ENCODE measurements around the gene MCU.

The MCU gene

GRCh38 chr10:72667207-72667864 lies 24.6 kb upstream of the MCU start:
- TF ChIP-seq FOXP2 (optimal IDR thresholded peaks at IDR 0.05; ENCODE audit: borderline replicate concordance, extremely low read depth, extremely low read length, insufficient read depth) (no peak), POLR2AphosphoS5 (IDR thresholded peaks at IDR 0.05; ENCODE audit: low read depth, low read length) (no peak), TAF1 (IDR thresholded peaks at IDR 0.05; ENCODE audit: borderline replicate concordance, insufficient read depth, low read length) (no peak), SIN3A (IDR thresholded peaks at IDR 0.05; ENCODE audit: borderline replicate concordance, insufficient read depth, low read length) (no peak), REST (IDR thresholded peaks at IDR 0.05; ENCODE audit: insufficient read depth in 1 of 2, low read depth in 2 of 2, low read length in 2 of 2) (no peak)

DNA sequence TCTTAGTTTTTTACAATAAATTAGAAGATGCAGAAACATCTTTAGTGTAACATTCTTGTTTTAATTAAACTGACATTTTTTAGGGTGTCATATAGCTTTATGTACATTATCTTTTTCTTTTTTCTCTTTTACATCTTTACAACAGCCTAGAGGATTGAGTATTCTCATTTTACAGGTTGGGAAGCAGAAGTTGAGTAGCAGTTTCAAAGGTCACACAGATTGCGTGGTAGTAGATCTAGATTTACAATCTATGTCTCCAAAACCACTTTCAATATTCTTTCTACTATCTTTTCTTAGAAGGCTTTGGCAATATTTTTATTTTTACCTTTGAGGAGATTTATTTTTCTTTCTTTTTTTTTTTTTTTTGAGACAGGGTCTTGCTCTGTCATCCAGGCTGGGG lies 18.7 kb upstream of the MCU start:
- TF ChIP-seq FOXP2 (optimal IDR thresholded peaks at IDR 0.05; ENCODE audit: borderline replicate concordance, extremely low read depth, extremely low read length, insufficient read depth) = no peak
- no peak for TF ChIP-seq TAF1 (IDR thresholded peaks at IDR 0.05; ENCODE audit: borderline replicate concordance, insufficient read depth, low read length)
- no peak for TF ChIP-seq REST (IDR thresholded peaks at IDR 0.05; ENCODE audit: insufficient read depth in 1 of 2, low read depth in 2 of 2, low read length in 2 of 2)
- TF ChIP-seq POLR2AphosphoS5 (IDR thresholded peaks at IDR 0.05; ENCODE audit: low read depth, low read length) = no peak

GRCh38 chr10:72679838-72680241 lies 12.1 kb upstream of the MCU start:
- TF ChIP-seq SIN3A (IDR thresholded peaks at IDR 0.05; ENCODE audit: borderline replicate concordance, insufficient read depth, low read length) (no peak), POLR2AphosphoS5 (IDR thresholded peaks at IDR 0.05; ENCODE audit: low read depth, low read length) (no peak), FOXP2 (optimal IDR thresholded peaks at IDR 0.05; ENCODE audit: borderline replicate concordance, extremely low read depth, extremely low read length, insufficient read depth) (no peak)

DNA sequence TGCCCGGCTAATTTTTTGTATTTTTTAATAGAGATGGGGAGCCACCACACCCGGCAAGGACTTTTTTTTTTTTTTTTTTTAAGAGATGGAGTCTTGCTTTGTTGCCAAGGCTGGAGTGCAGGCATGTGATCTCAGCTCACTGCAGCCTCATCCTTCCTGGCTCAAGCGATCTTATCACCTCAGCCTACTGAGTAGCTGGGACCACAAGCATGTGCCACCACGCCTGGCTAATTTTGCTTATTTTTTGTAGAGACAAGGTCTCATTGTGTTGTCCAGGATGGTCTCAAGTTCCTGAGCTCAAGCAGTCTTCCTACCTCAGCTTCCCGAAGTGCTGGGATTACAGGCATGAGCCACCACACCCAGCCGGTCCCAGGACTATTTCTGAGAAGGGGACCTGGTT lies 9.3 kb upstream of the MCU start:
- TF ChIP-seq TAF1 (IDR thresholded peaks at IDR 0.05; ENCODE audit: borderline replicate concordance, insufficient read depth, low read length) = no peak
- TF ChIP-seq FOXP2 (optimal IDR thresholded peaks at IDR 0.05; ENCODE audit: borderline replicate concordance, extremely low read depth, extremely low read length, insufficient read depth) = no peak
- no peak for TF ChIP-seq SIN3A (IDR thresholded peaks at IDR 0.05; ENCODE audit: borderline replicate concordance, insufficient read depth, low read length)
- no peak for TF ChIP-seq REST (IDR thresholded peaks at IDR 0.05; ENCODE audit: insufficient read depth in 1 of 2, low read depth in 2 of 2, low read length in 2 of 2)
- no peak for TF ChIP-seq POLR2AphosphoS5 (IDR thresholded peaks at IDR 0.05; ENCODE audit: low read depth, low read length)

- no peak for TF ChIP-seq SIN3A (IDR thresholded peaks at IDR 0.05; ENCODE audit: borderline replicate concordance, insufficient read depth, low read length)
- TF ChIP-seq POLR2AphosphoS5 (IDR thresholded peaks at IDR 0.05; ENCODE audit: low read depth, low read length) = no peak
- no peak for TF ChIP-seq TAF1 (IDR thresholded peaks at IDR 0.05; ENCODE audit: borderline replicate concordance, insufficient read depth, low read length)
- TF ChIP-seq FOXP2 (optimal IDR thresholded peaks at IDR 0.05; ENCODE audit: borderline replicate concordance, extremely low read depth, extremely low read length, insufficient read depth) = no peak
- TF ChIP-seq REST (IDR thresholded peaks at IDR 0.05; ENCODE audit: insufficient read depth in 1 of 2, low read depth in 2 of 2, low read length in 2 of 2) = no peak
These were observed 6.5 kb upstream of the MCU start for GRCh38 chr10:72685264-72685921.

Data from PFSK-1 (cell line).